H1 (cell line): ENCODE data around the gene IQGAP3. TPM values are rescaled to one million over a fixed set of nuclear protein-coding genes. Genes with fewer than 3 reads are reported as not detected.

Source experiments
- CTCF ChIA-PET: fragments of 300-600 bp; sonication (Branson Sonifier 250); formaldehyde crosslinking; loops from one replicate; lab custom pipeline; 2021; ENCODE audit not compliant: partially characterized antibody; lab: Charles Lee
- POLR2A ChIA-PET: fragments of 300-600 bp; sonication (Branson Sonifier 250); formaldehyde crosslinking; loops from one replicate; lab custom pipeline; 2021; ENCODE audit warnings: inconsistent platforms; ENCODE audit not compliant: partially characterized antibody; lab: Charles Lee
- DNase-seq, 2 experiments: peaks; one replicate each; pipeline versions ENCODE4 v3.0.0 to v3.0.0-alpha.2; 2010 to 2022; ENCODE audit warnings: low spot score in 2 of 2, low read depth in 1 of 2, mixed read lengths in 1 of 2
- FAIRE-seq: peaks from 2 replicates; lab custom pipeline; 2011; peaks lifted over from hg19 to GRCh38; lab: Jason Lieb, UNC
- H2AFZ ChIP-seq: 2 replicates; pipeline ENCODE4 v1.8.1; 2012; ENCODE audit warnings: low read length, inconsistent platforms
- H2AK5ac ChIP-seq: 2 replicates; pipeline ENCODE4 v1.6.1; 2013; ENCODE audit warnings: low read depth, low read length
- H2BK120ac ChIP-seq: replicated peaks from 2 replicates; pipeline ENCODE3; 2013; ENCODE audit warnings: low read depth, low read length, inconsistent platforms
- H2BK12ac ChIP-seq: 2 replicates; pipeline ENCODE4 v1.6.1; 2013; ENCODE audit warnings: low read depth, low read length
- H2BK15ac ChIP-seq: 2 replicates; pipeline ENCODE4 v1.6.1; 2013; ENCODE audit warnings: low read length
- H2BK20ac ChIP-seq: 2 replicates; pipeline ENCODE4 v1.6.1; 2013; ENCODE audit warnings: low read length
- H2BK5ac ChIP-seq: 2 replicates; pipeline ENCODE4 v1.6.1; 2013; ENCODE audit warnings: low read depth, low read length
- H3K14ac ChIP-seq: 2 replicates; pipeline ENCODE4 v1.6.1; 2013; ENCODE audit warnings: inconsistent platforms; ENCODE audit not compliant: insufficient read length
- H3K18ac ChIP-seq: 2 replicates; pipeline ENCODE4 v1.6.1; 2013; ENCODE audit warnings: low read length; ENCODE audit errors: extremely low read depth
- H3K23ac ChIP-seq: 2 replicates; pipeline ENCODE4 v1.6.1; 2013; ENCODE audit warnings: inconsistent platforms; ENCODE audit not compliant: insufficient read length
- H3K23me2 ChIP-seq: 2 replicates; pipeline ENCODE4 v1.6.1; 2013; ENCODE audit warnings: low read depth, low read length
- H3K27ac ChIP-seq: 2 replicates; pipeline ENCODE4 v1.6.1; 2011; ENCODE audit warnings: low read depth, low read length, inconsistent platforms
- H3K27me3 ChIP-seq, 4 experiments: replicated peaks in 1 of 4; 1 replicate in 1 of 4; 2 replicates in 3 of 4; pipeline versions ENCODE4 v1.6.1 to v1.8.1; 2011 to 2013; ENCODE audit warnings: low read length in 3 of 4, mild to moderate bottlenecking in 3 of 4, inconsistent platforms in 2 of 4, mixed read lengths in 2 of 4, moderate library complexity in 1 of 4; ENCODE audit not compliant: control insufficient read depth in 3 of 4, insufficient read depth in 3 of 4; ENCODE audit errors: extremely low read depth in 1 of 4
- H3K36me3 ChIP-seq, 4 experiments: 2 replicates each; pipeline versions ENCODE4 v1.6.1 to v1.8.1; 2011 to 2013; ENCODE audit warnings: mild to moderate bottlenecking in 4 of 4, low read length in 3 of 4, moderate library complexity in 2 of 4, control low read depth in 1 of 4, inconsistent platforms in 1 of 4; ENCODE audit not compliant: insufficient read depth in 4 of 4, control insufficient read depth in 2 of 4
- H3K4ac ChIP-seq: replicated peaks from 2 replicates; pipeline ENCODE3; 2013; ENCODE audit warnings: low read length, low read depth, mixed read lengths, inconsistent platforms; ENCODE audit not compliant: insufficient read length
- H3K4me1 ChIP-seq, 4 experiments: replicated peaks in 1 of 4; 1 replicate in 1 of 4; 2 replicates in 3 of 4; pipeline versions ENCODE4 v1.6.1 to v1.8.1; 2011 to 2013; ENCODE audit warnings: low read length in 3 of 4, inconsistent platforms in 2 of 4, mixed read lengths in 1 of 4; ENCODE audit not compliant: insufficient read depth in 4 of 4, control insufficient read depth in 3 of 4
- H3K4me2 ChIP-seq, 2 experiments: 2 replicates each; pipeline versions ENCODE4 v1.6.1 to v1.8.1; 2011 to 2013; ENCODE audit warnings: low read depth in 2 of 2, low read length in 2 of 2, control low read depth in 1 of 2, inconsistent platforms in 1 of 2, mild to moderate bottlenecking in 1 of 2; ENCODE audit not compliant: insufficient read depth in 1 of 2
- H3K4me3 ChIP-seq, 4 experiments: fragments of 200-600, 300-600 bp in 1 of 4; sonication (generic), shearing (Covaris generic), sonication (Bioruptor Twin) in 1 of 4; 2 replicates each; pipeline versions ENCODE4 v1.5.1 to v1.8.1; 2011 to 2016; ENCODE audit warnings: low read length in 4 of 4, low read depth in 3 of 4, control low read depth in 2 of 4, inconsistent platforms in 2 of 4, mild to moderate bottlenecking in 2 of 4, mixed read lengths in 1 of 4, moderate library complexity in 1 of 4; ENCODE audit not compliant: insufficient read depth in 2 of 4; ENCODE audit errors: extremely low read depth in 1 of 4
- H3K56ac ChIP-seq: replicated peaks from 2 replicates; pipeline ENCODE3; 2013; ENCODE audit warnings: low read depth, mild to moderate bottlenecking, mixed read lengths, low read length, inconsistent platforms; ENCODE audit not compliant: insufficient read length
- H3K79me1 ChIP-seq: 2 replicates; pipeline ENCODE4 v1.6.1; 2013; ENCODE audit warnings: low read depth, low read length, control low read depth
- H3K79me2 ChIP-seq, 2 experiments: 2 replicates each; pipeline versions ENCODE4 v1.6.1 to v1.8.1; 2012 to 2013; ENCODE audit warnings: low read length in 2 of 2, mild to moderate bottlenecking in 2 of 2, inconsistent platforms in 1 of 2; ENCODE audit not compliant: insufficient read depth in 2 of 2, control insufficient read depth in 1 of 2
- H3K9ac ChIP-seq, 4 experiments: replicated peaks in 1 of 4; 1 replicate in 1 of 4; 2 replicates in 3 of 4; pipeline versions ENCODE4 v1.6.1 to v1.8.1; 2011 to 2013; ENCODE audit warnings: low read depth in 3 of 4, low read length in 3 of 4, control low read depth in 2 of 4, mild to moderate bottlenecking in 2 of 4, moderate library complexity in 2 of 4, inconsistent platforms in 1 of 4; ENCODE audit errors: extremely low read depth in 1 of 4
- H3K9me3 ChIP-seq, 2 experiments: 2 replicates each; pipeline versions ENCODE4 v1.6.1 to v1.8.1; 2012 to 2013; ENCODE audit warnings: mild to moderate bottlenecking in 2 of 2, moderate library complexity in 2 of 2, control low read depth in 1 of 2, inconsistent platforms in 1 of 2, low read depth in 1 of 2, low read length in 1 of 2, mixed read lengths in 1 of 2; ENCODE audit not compliant: insufficient read depth in 2 of 2
- H4K20me1 ChIP-seq, 2 experiments: replicated peaks in 1 of 2; 2 replicates each; pipeline versions ENCODE3 to v1.8.1; 2011 to 2013; ENCODE audit warnings: inconsistent platforms in 2 of 2, low read length in 2 of 2, mild to moderate bottlenecking in 1 of 2; ENCODE audit not compliant: insufficient read depth in 2 of 2, control insufficient read depth in 1 of 2
- H4K5ac ChIP-seq: 2 replicates; pipeline ENCODE4 v1.6.1; 2013; ENCODE audit warnings: low read length, low read depth, mixed read lengths, inconsistent platforms; ENCODE audit not compliant: insufficient read length
- H4K8ac ChIP-seq: 2 replicates; pipeline ENCODE4 v1.8.0; 2013; ENCODE audit warnings: mild to moderate bottlenecking, moderate library complexity, low read length, inconsistent platforms; ENCODE audit not compliant: insufficient read depth; ENCODE audit errors: extremely low read depth
- H4K91ac ChIP-seq: replicated peaks from 2 replicates; pipeline ENCODE3; 2013; ENCODE audit warnings: low read length, mixed read lengths, inconsistent platforms; ENCODE audit not compliant: insufficient read length
- WGBS, 2 experiments: shearing (Covaris generic) in 1 of 2; methylation state at CpG; one replicate each; pipeline versions ENCODE4 v1.1.6 to v1.1.7; 2013 to 2015; ENCODE audit warnings: low lambda C conversion rate in 2 of 2, mixed read lengths in 2 of 2, inconsistent platforms in 1 of 2, low coverage in 1 of 2, missing lambda C conversion rate in 1 of 2; ENCODE audit not compliant: insufficient replicate concordance in 2 of 2, insufficient coverage in 1 of 2, insufficient read length in 1 of 2; ENCODE audit errors: extremely low coverage in 1 of 2, missing lambda C conversion rate in 1 of 2; 5-methylcytosine and 5-hydroxymethylcytosine counted together
- polyA plus RNA-seq, 7 experiments: library from polyadenylated mRNA; depleted of rRNA in 3 of 7; stranded (reverse) in 5 of 7; unstranded in 2 of 7; fragments of >200 nt in 5 of 7; fragments of 200-250 nt in 2 of 7; gene quantifications; 1 replicate in 5 of 7; 2 replicates in 1 of 7; 4 replicates in 1 of 7; pipeline versions ENCODE4 v1.2.1 to v1.2.3, GENCODE V29; 2011 to 2013; ENCODE audit warnings: missing spikeins in 2 of 7, mixed read lengths in 2 of 7
- total RNA-seq: library from RNA; stranded (reverse); fragmentation: NEBNext Ultra II Directional; extraction: Animal tissue kit (Norgen Biotek cat#: 25700); gene quantifications from 2 replicates; pipeline ENCODE4 v1.2.1, GENCODE V29; 2021

The IQGAP3 gene
- total and polyA plus RNA-seq, 2 of the 8 experiments (the other 6 are each of a cell fraction or from before 2014, with no cell fraction given), result 14.6 to 22.3 TPM

- H3K14ac ChIP-seq, result no peak overlapping the region
- ChIA-PET POLR2A (interaction anchor here (0.6 to 0.8 kb wide), 2 partner anchors 8 to 9 kb away, joined by 3 read pairs; no protein-coding TSS in a partner anchor), CTCF (interaction anchor here (1.0 to 4.3 kb wide), 4 partner anchors 11 to 50 kb away, joined by 3 to 14 read pairs (median 4); partner anchors contain the start of gene TTC24)
- no peaks in the 10 kb centered on the region for H4K20me1 ChIP-seq
- H3K4ac ChIP-seq, result no peak overlapping the region
- H3K4me2 ChIP-seq, result no peak overlapping the region
- no peak overlapping the region for H4K5ac ChIP-seq
- peaks cover 3 to 15% (median 11%) of the 10 kb centered on the region in 4 experiments for H3K4me1 ChIP-seq
- H2BK5ac ChIP-seq, result no peak overlapping the region
- no peak overlapping the region for H2BK15ac ChIP-seq
- H3K23ac ChIP-seq, result no peak overlapping the region
- H2AK5ac ChIP-seq, result no peak overlapping the region
- no peaks in the 10 kb centered on the region for H3K23me2 ChIP-seq
- DNase-seq, result no peak
- no peak overlapping the region for H3K18ac ChIP-seq
- WGBS, 2 experiments, result 95% methylated on average over 18 of the region's 18 CpGs; no CpG with 5 or more reads in 1 of the 2 experiments
- H2BK120ac ChIP-seq, result no peak overlapping the region
- H3K27me3 ChIP-seq, result no peaks in the 10 kb centered on the region
- no peak overlapping the region for H3K9ac ChIP-seq
- no peak overlapping the region for H4K8ac ChIP-seq
- H2AFZ ChIP-seq, result no peak overlapping the region
- H3K79me1 ChIP-seq, result no peaks in the 10 kb centered on the region
- H2BK20ac ChIP-seq, result no peak overlapping the region
- no peaks in the 10 kb centered on the region for H3K9me3 ChIP-seq
- H4K91ac ChIP-seq, result no peak overlapping the region
- H3K4me3 ChIP-seq, result no peak overlapping the region
- no peak overlapping the region for H3K56ac ChIP-seq
- peaks cover 6 to 32% (median 18%) of the 10 kb centered on the region in 4 experiments; a peak in 7 of 8 replicates for H3K36me3 ChIP-seq
- H3K27ac ChIP-seq, result no peak overlapping the region
- H2BK12ac ChIP-seq, result no peak overlapping the region
- no peak for FAIRE-seq
- H3K79me2 ChIP-seq, result no peaks in the 10 kb centered on the region
Measured at GRCh38 chr1:156530006-156530405, 42.4 kb downstream of the IQGAP3 start.
